Neural cell (in vitro differentiated cells): ENCODE data around the gene FCHSD2.

ENCODE experiments used
- CTCF ChIP-seq: fragments of 450-650 bp; IDR thresholded peaks from 2 replicates; pipeline ENCODE4 v1.5.1; 2014; ENCODE audit warnings: antibody characterized with exemption, mild to moderate bottlenecking, moderate library complexity; ENCODE audit not compliant: poor library complexity, severe bottlenecking
- EP300 ChIP-seq: fragments of 450-650 bp; conservative IDR thresholded peaks from 2 replicates; pipeline ENCODE4 v1.6.1; 2014; ENCODE audit warnings: antibody characterized with exemption, mild to moderate bottlenecking, moderate library complexity; ENCODE audit not compliant: poor library complexity, severe bottlenecking
- EZH2 ChIP-seq: fragments of 200-600, 300-800 bp; shearing (Covaris generic), sonication (generic); IDR thresholded peaks from 2 replicates; pipeline ENCODE4 v1.6.1; 2014; ENCODE audit warnings: antibody characterized with exemption, low read length, borderline replicate concordance, mild to moderate bottlenecking; ENCODE audit not compliant: insufficient read depth, poor library complexity, severe bottlenecking
- POLR2AphosphoS5 ChIP-seq: IDR thresholded peaks from 2 replicates; pipeline ENCODE4 v1.6.1; 2012
- REST ChIP-seq: IDR thresholded peaks from 2 replicates; pipeline ENCODE4 v1.6.1; 2012; ENCODE audit warnings: borderline replicate concordance
- SMC3 ChIP-seq: fragments of 450-650 bp; conservative IDR thresholded peaks from 2 replicates; pipeline ENCODE4 v1.6.1; 2014; ENCODE audit warnings: antibody characterized with exemption, mild to moderate bottlenecking, moderate library complexity; ENCODE audit not compliant: poor library complexity
- TAF1 ChIP-seq: IDR thresholded peaks from 2 replicates; pipeline ENCODE4 v1.6.1; 2012; ENCODE audit warnings: low read depth

- TF ChIP-seq CTCF (no peak), POLR2AphosphoS5 (peak; percentile 49), SMC3 (no peak), TAF1 (no peak), EP300 (peak; percentile 76), EZH2 (no peak), REST (no peak)
Measured at GRCh38 chr11:72921028-72921716, 220.9 kb downstream of the FCHSD2 start.
